Liver (tissue), 9 donors: ENCODE measurements around the gene MGAT3. TPM values are rescaled to one million over a fixed set of nuclear protein-coding genes. Genes with fewer than 3 reads are reported as not detected.
A peak's percentile ranks its signal among the peaks of the same experiment; 100 is the strongest.

Experiments used
- DNase-seq: peaks from one replicate; pipeline ENCODE4 v3.0.0-alpha.2; 2017; ENCODE audit warnings: low spot score
- H3K27ac ChIP-seq, 2 donors: one replicate each; pipeline ENCODE4 v1.7.0; 2013; ENCODE audit warnings: inconsistent platforms in 2 of 2, low read length in 2 of 2, control low read depth in 1 of 2, low read depth in 1 of 2, mild to moderate bottlenecking in 1 of 2
- H3K27me3 ChIP-seq, 4 donors: one replicate each; pipeline versions ENCODE4 v1.6.1 to v1.7.0; 2013; ENCODE audit warnings: low read length in 3 of 4, inconsistent platforms in 1 of 4, mild to moderate bottlenecking in 1 of 4, moderate library complexity in 1 of 4; ENCODE audit not compliant: control insufficient read depth in 4 of 4, insufficient read depth in 4 of 4
- H3K36me3 ChIP-seq, 4 donors: one replicate each; pipeline versions ENCODE4 v1.6.1 to v1.7.0; 2013; ENCODE audit warnings: low read length in 3 of 4, mild to moderate bottlenecking in 3 of 4, low read depth in 1 of 4, moderate library complexity in 1 of 4; ENCODE audit not compliant: control insufficient read depth in 4 of 4, insufficient read depth in 3 of 4
- H3K4me1 ChIP-seq, 4 donors: one replicate each; pipeline versions ENCODE4 v1.6.1 to v1.7.0; 2013; ENCODE audit warnings: low read length in 3 of 4, mild to moderate bottlenecking in 3 of 4, moderate library complexity in 1 of 4; ENCODE audit not compliant: control insufficient read depth in 4 of 4, insufficient read depth in 4 of 4
- H3K4me3 ChIP-seq, 3 donors: one replicate each; pipeline versions ENCODE4 v1.6.1 to v1.7.0; 2013; ENCODE audit warnings: low read length in 3 of 3, control low read depth in 1 of 3, low read depth in 1 of 3, mild to moderate bottlenecking in 1 of 3
- H3K9ac ChIP-seq, 2 donors: one replicate each; pipeline ENCODE4 v1.7.0; 2013; ENCODE audit warnings: low read length in 2 of 2, mild to moderate bottlenecking in 2 of 2, moderate library complexity in 2 of 2, control low read depth in 1 of 2, low read depth in 1 of 2
- H3K9me3 ChIP-seq, 4 donors: one replicate each; pipeline versions ENCODE4 v1.6.1 to v1.7.0; 2013; ENCODE audit warnings: low read length in 3 of 4; ENCODE audit not compliant: control insufficient read depth in 4 of 4
- CTCF ChIP-seq: fragments of 150-350 bp; IDR thresholded peaks from 2 replicates; pipeline ENCODE4 v1.5.1; 2017; ENCODE audit warnings: improper control_type of control experiment, low read depth, low read length; ENCODE audit not compliant: missing input control
- FOXA2 ChIP-seq: IDR thresholded peaks from 2 replicates; pipeline ENCODE4 v1.6.1; 2016; ENCODE audit warnings: antibody characterized with exemption
- GABPA ChIP-seq, 2 donors: IDR thresholded peaks in 1 of 2; conservative IDR thresholded peaks in 1 of 2; 2 replicates each; pipeline ENCODE4 v1.6.1; 2016; ENCODE audit warnings: antibody characterized with exemption in 2 of 2, mild to moderate bottlenecking in 1 of 2, moderate library complexity in 1 of 2
- HNF4A ChIP-seq, 2 donors: conservative IDR thresholded peaks; 2 replicates each; pipeline ENCODE4 v1.6.1; 2016; ENCODE audit warnings: antibody characterized with exemption in 2 of 2, mild to moderate bottlenecking in 2 of 2
- NR2F2 ChIP-seq: IDR thresholded peaks from 2 replicates; pipeline ENCODE4 v1.6.1; 2016; ENCODE audit warnings: antibody characterized with exemption
- RAD21 ChIP-seq, 2 donors: IDR thresholded peaks; 2 replicates each; pipeline ENCODE4 v1.6.1; 2016; ENCODE audit warnings: antibody characterized with exemption in 2 of 2, mild to moderate bottlenecking in 2 of 2
- SP1 ChIP-seq: IDR thresholded peaks from 2 replicates; pipeline ENCODE4 v1.6.1; 2018; ENCODE audit warnings: antibody characterized with exemption, mild to moderate bottlenecking
- TAF1 ChIP-seq: conservative IDR thresholded peaks from 2 replicates; pipeline ENCODE4 v1.6.1; 2016; ENCODE audit warnings: antibody characterized with exemption, mild to moderate bottlenecking
- YY1 ChIP-seq: IDR thresholded peaks from 2 replicates; pipeline ENCODE4 v1.6.1; 2016; ENCODE audit warnings: antibody characterized with exemption, mild to moderate bottlenecking
- ZBTB33 ChIP-seq: IDR thresholded peaks from 2 replicates; pipeline ENCODE4 v1.6.1; 2016; ENCODE audit warnings: antibody characterized with exemption
- WGBS: extraction: QIAGEN DNeasy Blood & Tissue Kit; methylation state at CpG from one replicate; pipeline ENCODE4 v1.1.7; 2013; 5-methylcytosine and 5-hydroxymethylcytosine counted together
- polyA plus RNA-seq, 2 donors: library from polyadenylated mRNA; stranded (reverse) in 1 of 2; unstranded in 1 of 2; fragments of 200-250 nt in 1 of 2; fragments of >200 nt in 1 of 2; fragmentation: Nextera tagmentation in 1 of 2; extraction: Ambion mirVana in 1 of 2; gene quantifications; one replicate each; pipeline versions ENCODE4 v1.2.1 to v1.2.3, GENCODE V29; 2013 to 2015
- total RNA-seq, 2 donors: library from RNA; depleted of rRNA; stranded (reverse); fragments of >200 nt; gene quantifications; one replicate each; pipeline ENCODE4 v1.2.3, GENCODE V29; 2014
- TF ChIP-seq, protein P1 (sequence below): IDR thresholded peaks from 2 replicates; pipeline ENCODE4 v1.6.1; 2016; ENCODE audit warnings: antibody characterized with exemption, mild to moderate bottlenecking
- TF ChIP-seq, protein P2 (sequence below): IDR thresholded peaks from 2 replicates; pipeline ENCODE4 v1.6.1; 2016; ENCODE audit warnings: antibody characterized with exemption
- donor health status: healthy.
- donor health status: healthy.
- donor health status: healthy.
- donor health status: healthy.
- donor health status: healthy.

MGAT3 gene
- total and polyA plus RNA-seq, 4 donors, result 0.03 to 7.6 (median 0.10) TPM

DNA sequence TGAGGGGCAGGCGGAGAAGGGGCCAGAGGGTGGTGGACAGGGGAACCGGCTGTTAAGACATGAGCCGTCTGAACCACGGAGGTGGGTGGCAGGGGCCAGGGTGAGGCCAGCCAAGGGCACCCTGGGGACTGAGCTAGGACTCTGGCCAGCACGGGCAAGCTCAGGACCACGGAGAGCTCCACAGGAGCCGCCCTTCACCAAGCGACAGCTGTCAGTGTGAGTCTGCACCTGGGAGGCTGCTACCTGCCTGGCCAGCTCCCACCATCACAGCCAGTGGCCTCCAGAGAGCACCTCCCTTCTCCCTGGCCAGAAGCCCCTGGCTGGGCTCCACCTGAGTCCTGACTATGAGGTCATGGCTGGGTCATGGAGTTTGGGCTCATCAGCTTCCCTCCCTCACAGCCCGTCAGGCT lies 21.6 kb downstream of the MGAT3 start:
- 38% methylated on average over 9 of the region's 9 CpGs for WGBS
- Histone ChIP-seq H3K4me1 (no peaks in the 10 kb centered on the region), H3K9me3 (no peaks in the 10 kb centered on the region), H3K36me3 (no peaks in the 10 kb centered on the region), H3K4me3 (no peak overlapping the region), H3K27me3 (no peaks in the 10 kb centered on the region), H3K9ac (no peak overlapping the region), H3K27ac (no peak overlapping the region)
- DNase-seq, result peak; percentile 71
- no peak for TF ChIP-seq ZBTB33
- TF ChIP-seq, protein P1, sequence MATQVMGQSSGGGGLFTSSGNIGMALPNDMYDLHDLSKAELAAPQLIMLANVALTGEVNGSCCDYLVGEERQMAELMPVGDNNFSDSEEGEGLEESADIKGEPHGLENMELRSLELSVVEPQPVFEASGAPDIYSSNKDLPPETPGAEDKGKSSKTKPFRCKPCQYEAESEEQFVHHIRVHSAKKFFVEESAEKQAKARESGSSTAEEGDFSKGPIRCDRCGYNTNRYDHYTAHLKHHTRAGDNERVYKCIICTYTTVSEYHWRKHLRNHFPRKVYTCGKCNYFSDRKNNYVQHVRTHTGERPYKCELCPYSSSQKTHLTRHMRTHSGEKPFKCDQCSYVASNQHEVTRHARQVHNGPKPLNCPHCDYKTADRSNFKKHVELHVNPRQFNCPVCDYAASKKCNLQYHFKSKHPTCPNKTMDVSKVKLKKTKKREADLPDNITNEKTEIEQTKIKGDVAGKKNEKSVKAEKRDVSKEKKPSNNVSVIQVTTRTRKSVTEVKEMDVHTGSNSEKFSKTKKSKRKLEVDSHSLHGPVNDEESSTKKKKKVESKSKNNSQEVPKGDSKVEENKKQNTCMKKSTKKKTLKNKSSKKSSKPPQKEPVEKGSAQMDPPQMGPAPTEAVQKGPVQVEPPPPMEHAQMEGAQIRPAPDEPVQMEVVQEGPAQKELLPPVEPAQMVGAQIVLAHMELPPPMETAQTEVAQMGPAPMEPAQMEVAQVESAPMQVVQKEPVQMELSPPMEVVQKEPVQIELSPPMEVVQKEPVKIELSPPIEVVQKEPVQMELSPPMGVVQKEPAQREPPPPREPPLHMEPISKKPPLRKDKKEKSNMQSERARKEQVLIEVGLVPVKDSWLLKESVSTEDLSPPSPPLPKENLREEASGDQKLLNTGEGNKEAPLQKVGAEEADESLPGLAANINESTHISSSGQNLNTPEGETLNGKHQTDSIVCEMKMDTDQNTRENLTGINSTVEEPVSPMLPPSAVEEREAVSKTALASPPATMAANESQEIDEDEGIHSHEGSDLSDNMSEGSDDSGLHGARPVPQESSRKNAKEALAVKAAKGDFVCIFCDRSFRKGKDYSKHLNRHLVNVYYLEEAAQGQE, result peak; percentile 99

DNA sequence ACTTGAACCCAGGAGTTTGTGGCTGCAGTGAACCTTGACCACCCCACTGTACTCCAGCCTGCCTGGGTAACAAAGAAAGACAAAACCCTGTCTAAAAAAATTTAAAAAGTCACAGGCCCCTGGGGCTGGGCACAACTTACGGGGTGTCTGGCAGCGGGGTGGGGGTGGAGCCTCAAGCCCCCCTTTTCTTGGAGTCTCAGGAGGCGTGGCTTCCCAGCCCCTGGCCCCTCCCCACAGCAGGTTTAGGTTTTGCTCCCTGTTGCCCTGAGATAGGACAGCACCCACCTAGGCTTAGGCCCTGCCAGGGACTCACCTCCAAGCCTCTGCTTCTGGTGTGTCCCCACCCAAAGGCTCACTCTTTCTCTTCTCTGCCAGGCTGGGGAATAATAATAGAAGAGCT lies 22.4 kb downstream of the MGAT3 start:
- H3K36me3 ChIP-seq, result no peaks in the 10 kb centered on the region
- 82% methylated on average over 3 of the region's 3 CpGs for WGBS
- H3K4me3 ChIP-seq, result no peak overlapping the region
- H3K27ac ChIP-seq, result no peak overlapping the region
- H3K9me3 ChIP-seq, result no peaks in the 10 kb centered on the region
- H3K27me3 ChIP-seq, result no peaks in the 10 kb centered on the region
- H3K9ac ChIP-seq, result no peak overlapping the region
- DNase-seq, result no peak
- no peak for TF ChIP-seq YY1
- TF ChIP-seq TAF1, result no peak
- no peak for TF ChIP-seq RAD21 (IDR thresholded peaks at IDR 0.05)
- TF ChIP-seq NR2F2, result no peak
- TF ChIP-seq ZBTB33, result no peak
- no peak for TF ChIP-seq GABPA (IDR thresholded peaks at IDR 0.05 in 1 of 2, conservative IDR thresholded peaks at IDR 0.05 in 1 of 2)
- TF ChIP-seq FOXA2, result no peak
- no peak for TF ChIP-seq CTCF
- TF ChIP-seq SP1, result no peak
- TF ChIP-seq HNF4A (conservative IDR thresholded peaks at IDR 0.05), result no peak
- TF ChIP-seq, protein P2, sequence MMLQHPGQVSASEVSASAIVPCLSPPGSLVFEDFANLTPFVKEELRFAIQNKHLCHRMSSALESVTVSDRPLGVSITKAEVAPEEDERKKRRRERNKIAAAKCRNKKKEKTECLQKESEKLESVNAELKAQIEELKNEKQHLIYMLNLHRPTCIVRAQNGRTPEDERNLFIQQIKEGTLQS, result no peak
- H3K4me1 ChIP-seq, result no peaks in the 10 kb centered on the region
